A673 (cell line): ENCODE measurements around the gene PGM2L1.

Source experiments
- EZH2 ChIP-seq: fragments of 200-600 bp; sonication (generic); IDR thresholded peaks from 2 replicates; pipeline ENCODE4 v1.6.1; 2017; ENCODE audit warnings: borderline replicate concordance, low read depth, mild to moderate bottlenecking, mixed read lengths, antibody characterized with exemption, low read length; ENCODE audit not compliant: poor library complexity, severe bottlenecking
- TF ChIP-seq, protein P1 (sequence below): fragments of 300-800, 200-600 bp; sonication (generic); conservative IDR thresholded peaks from 2 replicates; pipeline ENCODE4 v1.5.1; 2017; ENCODE audit warnings: low read depth, mild to moderate bottlenecking, antibody characterized with exemption, low read length, moderate library complexity, mixed read lengths

DNA sequence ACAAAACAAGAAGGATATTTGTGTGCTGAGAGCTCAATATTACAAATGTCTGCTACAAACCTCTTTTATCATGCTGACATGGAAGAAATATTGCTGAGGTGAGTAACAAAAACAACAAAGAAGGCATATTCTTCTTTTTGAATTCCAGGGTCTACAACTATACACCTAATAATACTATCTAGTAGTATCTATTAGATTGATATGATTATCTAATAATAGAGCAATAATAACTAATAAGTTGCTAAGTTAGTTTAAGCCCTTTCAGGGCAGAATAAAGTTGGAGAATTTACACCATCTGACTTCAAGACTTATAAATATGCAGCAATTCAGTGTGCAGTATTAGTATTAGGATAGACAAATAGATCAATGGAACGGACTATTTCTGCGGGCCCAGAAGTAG lies 11.4 kb upstream of the PGM2L1 start:
- TF ChIP-seq, protein P1, sequence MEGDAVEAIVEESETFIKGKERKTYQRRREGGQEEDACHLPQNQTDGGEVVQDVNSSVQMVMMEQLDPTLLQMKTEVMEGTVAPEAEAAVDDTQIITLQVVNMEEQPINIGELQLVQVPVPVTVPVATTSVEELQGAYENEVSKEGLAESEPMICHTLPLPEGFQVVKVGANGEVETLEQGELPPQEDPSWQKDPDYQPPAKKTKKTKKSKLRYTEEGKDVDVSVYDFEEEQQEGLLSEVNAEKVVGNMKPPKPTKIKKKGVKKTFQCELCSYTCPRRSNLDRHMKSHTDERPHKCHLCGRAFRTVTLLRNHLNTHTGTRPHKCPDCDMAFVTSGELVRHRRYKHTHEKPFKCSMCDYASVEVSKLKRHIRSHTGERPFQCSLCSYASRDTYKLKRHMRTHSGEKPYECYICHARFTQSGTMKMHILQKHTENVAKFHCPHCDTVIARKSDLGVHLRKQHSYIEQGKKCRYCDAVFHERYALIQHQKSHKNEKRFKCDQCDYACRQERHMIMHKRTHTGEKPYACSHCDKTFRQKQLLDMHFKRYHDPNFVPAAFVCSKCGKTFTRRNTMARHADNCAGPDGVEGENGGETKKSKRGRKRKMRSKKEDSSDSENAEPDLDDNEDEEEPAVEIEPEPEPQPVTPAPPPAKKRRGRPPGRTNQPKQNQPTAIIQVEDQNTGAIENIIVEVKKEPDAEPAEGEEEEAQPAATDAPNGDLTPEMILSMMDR = no peak
- no peak for TF ChIP-seq EZH2
